K562 (cell line): ENCODE data around the gene SERBP1. TPM values are rescaled to one million over a fixed set of nuclear protein-coding genes. Genes with fewer than 3 reads are reported as not detected.

Experiments
- ASH1L ChIP-seq: fragments of 450-650 bp; IDR thresholded peaks from 2 replicates; pipeline ENCODE4 v1.6.1; 2018; ENCODE audit warnings: borderline replicate concordance, mild to moderate bottlenecking, low read depth; ENCODE audit not compliant: partially characterized antibody
- CBX3 ChIP-seq, 2 experiments: IDR thresholded peaks; 1 replicate in 1 of 2; 2 replicates in 1 of 2; pipeline ENCODE4 v1.6.1; 2012; ENCODE audit warnings: inconsistent platforms in 2 of 2, low read length in 2 of 2, borderline replicate concordance in 1 of 2, control low read depth in 1 of 2
- COPS2 ChIP-seq: fragments of 450-650 bp; conservative IDR thresholded peaks from 2 replicates; pipeline ENCODE4 v1.6.1; 2016; ENCODE audit warnings: mild to moderate bottlenecking, moderate library complexity
- EHMT2 ChIP-seq: fragments of 450-650 bp; IDR thresholded peaks from 2 replicates; pipeline ENCODE4 v1.6.1; 2018; ENCODE audit warnings: antibody characterized with exemption
- FOXA3 ChIP-seq, 2 experiments: fragments of 450-650 bp in 1 of 2; sonication (generic) in 1 of 2; formaldehyde crosslinking; IDR thresholded peaks in 1 of 2; conservative IDR thresholded peaks in 1 of 2; 2 replicates each; pipeline versions ENCODE4 v1.4.0 to v1.8.0; 2020 to 2022; ENCODE audit warnings: mild to moderate bottlenecking in 2 of 2, missing genetic modification reagents in 1 of 2
- GTF2F1 ChIP-seq: IDR thresholded peaks from 2 replicates; pipeline ENCODE4 v1.6.1; 2011; ENCODE audit warnings: low read depth, low read length, improper control_type of control experiment
- HDAC1 ChIP-seq, 2 experiments: fragments of 450-650 bp; IDR thresholded peaks; 2 replicates each; pipeline ENCODE4 v1.6.1; 2016 to 2017; ENCODE audit warnings: inconsistent platforms in 1 of 2, mild to moderate bottlenecking in 1 of 2, moderate library complexity in 1 of 2
- KDM1A ChIP-seq, 2 experiments: fragments of 450-650 bp; IDR thresholded peaks; 2 replicates each; pipeline ENCODE4 v1.6.1; 2016; ENCODE audit warnings: mild to moderate bottlenecking in 2 of 2
- MTA1 ChIP-seq: fragments of 450-650 bp; IDR thresholded peaks from 2 replicates; pipeline ENCODE4 v1.6.1; 2017; ENCODE audit warnings: borderline replicate concordance
- PPARD ChIP-seq: fragments of 250-450 bp; sonication (Bioruptor Pico); IDR thresholded peaks from 2 replicates; pipeline ENCODE4 v1.8.0; 2022; ENCODE audit warnings: inconsistent platforms, mild to moderate bottlenecking, moderate library complexity
- TARDBP ChIP-seq: fragments of 450-650 bp; IDR thresholded peaks from 2 replicates; pipeline ENCODE4 v1.6.1; 2016
- TBP ChIP-seq: optimal IDR thresholded peaks from 2 replicates; pipeline ENCODE3; 2011; ENCODE audit warnings: low read depth, low read length, improper control_type of control experiment
- U2AF2 ChIP-seq: fragments of 200-400 bp; formaldehyde crosslinking; optimal IDR thresholded peaks from 2 replicates; pipeline ENCODE3; 2017; ENCODE audit warnings: low read depth, mild to moderate bottlenecking, low read length
- ZNF766 ChIP-seq: fragments of 200-800 bp; sonication (Bioruptor generic); conservative IDR thresholded peaks from 2 replicates; pipeline ENCODE4 v1.6.1; 2016; ENCODE audit warnings: missing genetic modification characterization, missing compliant biosample characterization
- polyA plus RNA-seq, 8 experiments: library from polyadenylated mRNA; depleted of rRNA in 4 of 8; stranded (reverse) in 5 of 8; unstranded in 3 of 8; fragments of >200 nt; fragmentation: Nextera tagmentation in 2 of 8; fragmentation: Illumina TruSeq in 1 of 8; extraction: Ambion mirVana in 2 of 8; extraction: Trizol in 1 of 8; gene quantifications; 2 replicates each; pipeline versions ENCODE4 v1.2.1 to v1.2.3, GENCODE V29; 2011 to 2014; ENCODE audit warnings: inconsistent platforms in 1 of 8, missing spikeins in 1 of 8
- total RNA-seq, 7 experiments: library from RNA; depleted of rRNA in 6 of 7; stranded (reverse); fragments of >200 nt in 6 of 7; fragmentation: Illumina TruSeq in 2 of 7; extraction: Trizol in 2 of 7; gene quantifications; 2 replicates each; pipeline versions ENCODE4 v1.2.1 to v1.2.3, GENCODE V29; 2011 to 2021; ENCODE audit warnings: low replicate concordance in 1 of 7
- TF ChIP-seq, protein P1 (sequence below): fragments of 450-650 bp; IDR thresholded peaks from 2 replicates; pipeline ENCODE4 v1.6.1; 2016
- TF ChIP-seq, protein P2 (sequence below): fragments of 200-800 bp; sonication (Bioruptor generic); IDR thresholded peaks from 2 replicates; pipeline ENCODE4 v1.6.1; 2017; ENCODE audit warnings: missing genetic modification characterization, missing compliant biosample characterization
- TF ChIP-seq, protein P3 (sequence below): IDR thresholded peaks from 2 replicates; pipeline ENCODE4 v1.6.1; 2012; ENCODE audit warnings: low read depth, low read length, improper control_type of control experiment, borderline replicate concordance
- TF ChIP-seq, protein P4 (sequence below): fragments of 250-450 bp; sonication (Bioruptor Pico); IDR thresholded peaks from 2 replicates; pipeline ENCODE4 v1.4.0; 2020

The SERBP1 gene
- total and polyA plus RNA-seq, 9 of the 15 experiments (the other 6 are each of a cell fraction or from before 2014, with no cell fraction given), result 79.9 to 761 (median 464) TPM

DNA sequence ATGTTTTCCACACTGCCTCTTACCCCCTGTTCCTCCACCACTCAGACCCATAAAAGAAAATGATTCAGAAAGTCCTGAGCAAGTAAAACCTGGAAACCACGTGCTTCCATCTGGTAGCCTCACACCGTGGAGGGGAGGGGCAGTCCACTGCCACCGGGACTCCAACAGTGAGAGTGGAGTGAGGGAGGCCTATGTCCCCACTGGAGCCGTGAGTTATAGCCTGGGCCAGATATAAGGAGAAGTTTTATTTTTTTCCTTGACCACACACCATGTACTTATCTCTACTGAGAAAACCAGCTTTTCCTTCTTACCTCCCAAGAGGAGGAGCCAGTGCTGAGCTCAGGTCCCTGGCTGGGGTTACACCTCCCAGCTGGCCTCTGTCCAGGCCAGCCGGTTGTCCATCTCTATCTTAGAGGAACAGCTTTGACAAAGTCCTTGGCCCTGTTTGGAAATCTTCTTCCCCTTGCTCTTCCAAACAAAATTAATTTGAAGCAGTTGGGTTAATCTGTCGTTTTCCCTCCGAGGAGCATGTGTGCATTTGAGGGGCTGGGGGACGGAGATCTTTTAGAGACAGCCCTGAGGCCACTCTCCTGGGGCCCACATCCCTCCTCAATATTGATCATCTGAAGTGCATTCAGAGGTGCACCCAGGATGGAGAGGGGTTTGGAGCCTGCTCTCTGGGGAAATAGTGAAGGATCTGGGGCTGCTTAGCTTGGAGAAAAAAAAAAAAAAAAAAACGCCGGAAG lies 49.1 kb upstream of the SERBP1 start (continued):
- TF ChIP-seq, protein P1, sequence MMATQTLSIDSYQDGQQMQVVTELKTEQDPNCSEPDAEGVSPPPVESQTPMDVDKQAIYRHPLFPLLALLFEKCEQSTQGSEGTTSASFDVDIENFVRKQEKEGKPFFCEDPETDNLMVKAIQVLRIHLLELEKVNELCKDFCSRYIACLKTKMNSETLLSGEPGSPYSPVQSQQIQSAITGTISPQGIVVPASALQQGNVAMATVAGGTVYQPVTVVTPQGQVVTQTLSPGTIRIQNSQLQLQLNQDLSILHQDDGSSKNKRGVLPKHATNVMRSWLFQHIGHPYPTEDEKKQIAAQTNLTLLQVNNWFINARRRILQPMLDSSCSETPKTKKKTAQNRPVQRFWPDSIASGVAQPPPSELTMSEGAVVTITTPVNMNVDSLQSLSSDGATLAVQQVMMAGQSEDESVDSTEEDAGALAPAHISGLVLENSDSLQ, result peak; percentile 64
- TF ChIP-seq MTA1 (peak; percentile 70; the same call in 1 of the 2 replicates), COPS2 (no peak), GTF2F1 (no peak), U2AF2 (no peak), EHMT2 (peak; percentile 60; the same call in 1 of the 2 replicates), ZNF766 (CRISPR knock-in tag) (peak; percentile 62), HDAC1 (IDR thresholded peaks at IDR 0.05) (peak in 1 of 2 experiments; percentile 89; a peak in 2 of 4 replicates), KDM1A (IDR thresholded peaks at IDR 0.05) (peak in 1 of 2 experiments; percentile 25; a peak in 1 of 4 replicates), TARDBP (no peak), CBX3 (IDR thresholded peaks at IDR 0.05; ENCODE audit: borderline replicate concordance in 1 of 2, low read length in 2 of 2) (peak in 1 of 2 experiments; percentile 93; a peak in 2 of 3 replicates), PPARD (CRISPR knock-in tag) (no peak), TBP (peak; percentile 65), FOXA3 (CRISPR knock-in tag; conservative IDR thresholded peaks at IDR 0.05 in 1 of 2, IDR thresholded peaks at IDR 0.05 in 1 of 2) (0 out of 4 replicates have a peak, but pooled peaks of 1 of the 2 experiments have one; percentile 17), ASH1L (peak; percentile 17)
- TF ChIP-seq, protein P2, sequence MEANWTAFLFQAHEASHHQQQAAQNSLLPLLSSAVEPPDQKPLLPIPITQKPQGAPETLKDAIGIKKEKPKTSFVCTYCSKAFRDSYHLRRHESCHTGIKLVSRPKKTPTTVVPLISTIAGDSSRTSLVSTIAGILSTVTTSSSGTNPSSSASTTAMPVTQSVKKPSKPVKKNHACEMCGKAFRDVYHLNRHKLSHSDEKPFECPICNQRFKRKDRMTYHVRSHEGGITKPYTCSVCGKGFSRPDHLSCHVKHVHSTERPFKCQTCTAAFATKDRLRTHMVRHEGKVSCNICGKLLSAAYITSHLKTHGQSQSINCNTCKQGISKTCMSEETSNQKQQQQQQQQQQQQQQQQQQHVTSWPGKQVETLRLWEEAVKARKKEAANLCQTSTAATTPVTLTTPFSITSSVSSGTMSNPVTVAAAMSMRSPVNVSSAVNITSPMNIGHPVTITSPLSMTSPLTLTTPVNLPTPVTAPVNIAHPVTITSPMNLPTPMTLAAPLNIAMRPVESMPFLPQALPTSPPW (CRISPR knock-in tag), result peak; percentile 77
- TF ChIP-seq, protein P3, sequence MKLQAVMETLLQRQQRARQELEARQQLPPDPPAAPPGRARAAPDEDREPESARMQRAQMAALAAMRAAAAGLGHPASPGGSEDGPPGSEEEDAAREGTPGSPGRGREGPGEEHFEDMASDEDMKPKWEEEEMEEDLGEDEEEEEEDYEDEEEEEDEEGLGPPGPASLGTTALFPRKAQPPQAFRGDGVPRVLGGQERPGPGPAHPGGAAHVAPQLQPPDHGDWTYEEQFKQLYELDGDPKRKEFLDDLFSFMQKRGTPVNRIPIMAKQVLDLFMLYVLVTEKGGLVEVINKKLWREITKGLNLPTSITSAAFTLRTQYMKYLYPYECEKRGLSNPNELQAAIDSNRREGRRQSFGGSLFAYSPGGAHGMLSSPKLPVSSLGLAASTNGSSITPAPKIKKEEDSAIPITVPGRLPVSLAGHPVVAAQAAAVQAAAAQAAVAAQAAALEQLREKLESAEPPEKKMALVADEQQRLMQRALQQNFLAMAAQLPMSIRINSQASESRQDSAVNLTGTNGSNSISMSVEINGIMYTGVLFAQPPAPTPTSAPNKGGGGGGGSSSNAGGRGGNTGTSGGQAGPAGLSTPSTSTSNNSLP, result peak; percentile 48; the same call in 1 of the 2 replicates
- TF ChIP-seq, protein P4, sequence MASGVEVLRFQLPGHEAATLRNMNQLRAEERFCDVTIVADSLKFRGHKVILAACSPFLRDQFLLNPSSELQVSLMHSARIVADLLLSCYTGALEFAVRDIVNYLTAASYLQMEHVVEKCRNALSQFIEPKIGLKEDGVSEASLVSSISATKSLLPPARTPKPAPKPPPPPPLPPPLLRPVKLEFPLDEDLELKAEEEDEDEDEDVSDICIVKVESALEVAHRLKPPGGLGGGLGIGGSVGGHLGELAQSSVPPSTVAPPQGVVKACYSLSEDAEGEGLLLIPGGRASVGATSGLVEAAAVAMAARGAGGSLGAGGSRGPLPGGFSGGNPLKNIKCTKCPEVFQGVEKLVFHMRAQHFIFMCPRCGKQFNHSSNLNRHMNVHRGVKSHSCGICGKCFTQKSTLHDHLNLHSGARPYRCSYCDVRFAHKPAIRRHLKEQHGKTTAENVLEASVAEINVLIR, result no peak
